HEK293 (cell line): ENCODE measurements around the gene SNCAIP.
A peak's percentile ranks its signal among the peaks of the same experiment; 100 is the strongest.

Source experiments
- CTCF ChIA-PET: fragments of 350-600 bp; formaldehyde crosslinking; extraction: SDS; loops from one replicate; lab custom pipeline; 2021; ENCODE audit warnings: antibody characterized with exemption; lab: Yijun Ruan, JAX
- POLR2A ChIA-PET: fragments of 300-600 bp; formaldehyde crosslinking; extraction: SDS; loops from one replicate; lab custom pipeline; 2020; ENCODE audit warnings: antibody characterized with exemption, inconsistent platforms; lab: Yijun Ruan, JAX
- H3K27ac ChIP-seq: fragments of 200-500 bp; sonication (Bioruptor generic); 2 replicates; pipeline ENCODE4 v1.5.1; 2014; ENCODE audit warnings: low read depth, low read length, control low read depth, inconsistent platforms; ENCODE audit errors: extremely low read depth
- H3K36me3 ChIP-seq, 2 experiments: fragments of 200-500 bp in 1 of 2; sonication (Bioruptor generic) in 1 of 2; 1 replicate in 1 of 2; 2 replicates in 1 of 2; pipeline ENCODE4 v1.5.1; 2014 to 2017; ENCODE audit warnings: inconsistent platforms in 2 of 2, low read length in 2 of 2; ENCODE audit not compliant: control insufficient read depth in 2 of 2, insufficient read depth in 1 of 2
- H3K4me1 ChIP-seq: fragments of 200-500 bp; sonication (Bioruptor generic); 2 replicates; pipeline ENCODE4 v1.5.1; 2014; ENCODE audit warnings: mild to moderate bottlenecking, low read length, inconsistent platforms; ENCODE audit not compliant: control insufficient read depth, insufficient read depth
- H3K4me3 ChIP-seq: 2 replicates; pipeline ENCODE4 v1.5.1; 2011; ENCODE audit warnings: low read depth, mild to moderate bottlenecking, control low read depth, low read length, moderate library complexity
- H3K9me3 ChIP-seq: fragments of 200-500 bp; sonication (Bioruptor generic); 2 replicates; pipeline ENCODE4 v1.5.1; 2014; ENCODE audit warnings: low read depth, low read length, inconsistent platforms; ENCODE audit not compliant: control insufficient read depth, insufficient read depth
- ATF2 ChIP-seq: fragments of 450-650 bp; formaldehyde crosslinking; IDR thresholded peaks from 2 replicates; pipeline ENCODE4 v1.5.1; 2016; ENCODE audit warnings: missing biosample characterization, missing genetic modification characterization, low read depth
- INSM2 ChIP-seq: fragments of 450-650 bp; formaldehyde crosslinking; IDR thresholded peaks from 2 replicates; pipeline ENCODE4 v1.5.1; 2016; ENCODE audit warnings: missing biosample characterization, missing genetic modification characterization
- KLF17 ChIP-seq: fragments of 450-650 bp; formaldehyde crosslinking; IDR thresholded peaks from 2 replicates; pipeline ENCODE4 v1.5.1; 2016; ENCODE audit warnings: missing biosample characterization, missing genetic modification characterization
- MYNN ChIP-seq: fragments of 450-650 bp; formaldehyde crosslinking; IDR thresholded peaks from 2 replicates; pipeline ENCODE4 v1.5.1; 2016; ENCODE audit warnings: missing biosample characterization, missing genetic modification characterization, borderline replicate concordance
- REST ChIP-seq: fragments of 450-650 bp; formaldehyde crosslinking; IDR thresholded peaks from 2 replicates; pipeline ENCODE4 v1.5.1; 2016; ENCODE audit warnings: missing biosample characterization, missing genetic modification characterization
- SP7 ChIP-seq: fragments of 450-650 bp; formaldehyde crosslinking; IDR thresholded peaks from 2 replicates; pipeline ENCODE4 v1.5.1; 2016; ENCODE audit warnings: missing biosample characterization, missing genetic modification characterization
- ZNF112 ChIP-seq: fragments of 450-650 bp; formaldehyde crosslinking; IDR thresholded peaks from 2 replicates; pipeline ENCODE4 v1.5.0; 2017; ENCODE audit warnings: missing biosample characterization, missing genetic modification characterization
- ZNF140 ChIP-seq: fragments of 450-650 bp; formaldehyde crosslinking; IDR thresholded peaks from 2 replicates; pipeline ENCODE4 v1.5.1; 2016; ENCODE audit warnings: missing biosample characterization, missing genetic modification characterization
- ZNF184 ChIP-seq: fragments of 450-650 bp; IDR thresholded peaks from 2 replicates; pipeline ENCODE4 v1.5.1; 2018; ENCODE audit warnings: missing biosample characterization, mild to moderate bottlenecking, missing genetic modification characterization
- ZNF473 ChIP-seq: fragments of 450-650 bp; formaldehyde crosslinking; IDR thresholded peaks from 2 replicates; pipeline ENCODE4 v1.5.1; 2017; ENCODE audit warnings: missing biosample characterization, missing genetic modification characterization
- ZNF518A ChIP-seq: fragments of 450-650 bp; formaldehyde crosslinking; conservative IDR thresholded peaks from 2 replicates; pipeline ENCODE4 v1.5.1; 2016; ENCODE audit warnings: low read depth, missing biosample characterization, missing genetic modification characterization
- ZNF530 ChIP-seq: fragments of 450-650 bp; formaldehyde crosslinking; IDR thresholded peaks from 2 replicates; pipeline ENCODE4 v1.5.1; 2016; ENCODE audit warnings: low read depth, missing biosample characterization, missing genetic modification characterization
- ZNF544 ChIP-seq: fragments of 450-650 bp; formaldehyde crosslinking; IDR thresholded peaks from 2 replicates; pipeline ENCODE4 v1.5.0; 2017; ENCODE audit warnings: missing biosample characterization, missing genetic modification characterization
- ZNF692 ChIP-seq: fragments of 450-650 bp; formaldehyde crosslinking; IDR thresholded peaks from 2 replicates; pipeline ENCODE4 v1.5.1; 2016; ENCODE audit warnings: missing biosample characterization, missing genetic modification characterization
- ZNF768 ChIP-seq: fragments of 450-650 bp; formaldehyde crosslinking; IDR thresholded peaks from 2 replicates; pipeline ENCODE4 v1.5.1; 2018; ENCODE audit warnings: missing biosample characterization, mild to moderate bottlenecking, missing genetic modification characterization
- ZSCAN30 ChIP-seq: fragments of 450-650 bp; IDR thresholded peaks from 2 replicates; pipeline ENCODE4 v1.5.1; 2018; ENCODE audit warnings: missing biosample characterization, mild to moderate bottlenecking, missing genetic modification characterization, moderate library complexity

Gene SNCAIP

GRCh38 chr5:122264610-122265009, 47.4 kb upstream of the SNCAIP start:
- TF ChIP-seq ZNF692 (tag by site-specific recombination) (no peak), ATF2 (tag by site-specific recombination) (no peak), ZNF544 (tag by site-specific recombination) (no peak), ZNF140 (tag by site-specific recombination) (no peak), REST (tag by site-specific recombination) (0 out of 2 replicates have a peak, but pooled peaks have one; percentile 46), INSM2 (tag by site-specific recombination) (no peak), ZSCAN30 (tag by site-specific recombination) (no peak), ZNF530 (no peak)
- no peak overlapping the region for H3K4me3 ChIP-seq
- H3K27ac ChIP-seq = no peak overlapping the region
- H3K4me1 ChIP-seq = no peaks in the 10 kb centered on the region; the same call in 1 of the 2 replicates
- no peaks in the 10 kb centered on the region for H3K36me3 ChIP-seq
- H3K9me3 ChIP-seq = no peaks in the 10 kb centered on the region
- CTCF ChIA-PET = no interaction called here
- POLR2A ChIA-PET = no interaction called here

GRCh38 chr5:122267185-122267584, 44.9 kb upstream of the SNCAIP start:
- no peak overlapping the region for H3K4me3 ChIP-seq

GRCh38 chr5:122273696-122274095, 38.3 kb upstream of the SNCAIP start:
- Histone ChIP-seq H3K4me3 (no peak overlapping the region), H3K27ac (no peak overlapping the region), H3K36me3 (no peaks in the 10 kb centered on the region), H3K9me3 (no peaks in the 10 kb centered on the region), H3K4me1 (no peaks in the 10 kb centered on the region)
- CTCF ChIA-PET = interaction anchor here (0.9 kb wide), 1 partner anchor 24 kb away, joined by 3 read pairs; no protein-coding TSS in a partner anchor
- POLR2A ChIA-PET = no interaction called here
- TF ChIP-seq SP7 (tag by site-specific recombination) = no peak
- TF ChIP-seq ZNF184 = no peak
- TF ChIP-seq ZNF518A = no peak
- TF ChIP-seq ZNF112 = no peak
- no peak for TF ChIP-seq ZNF768 (tag by site-specific recombination)
- no peak for TF ChIP-seq MYNN (tag by site-specific recombination)
- TF ChIP-seq ZNF473 (tag by site-specific recombination) = no peak

More at GRCh38 chr5:122267185-122267584, 44.9 kb upstream of the SNCAIP start:
- Histone ChIP-seq H3K27ac (no peak overlapping the region), H3K36me3 (no peaks in the 10 kb centered on the region), H3K4me1 (no peaks in the 10 kb centered on the region; the same call in 1 of the 2 replicates), H3K9me3 (no peaks in the 10 kb centered on the region)
- no peak for TF ChIP-seq KLF17 (tag by site-specific recombination)
- POLR2A ChIA-PET = no interaction called here
- CTCF ChIA-PET = no interaction called here
